Left renal cortex interstitium (tissue), 4 donors: ENCODE measurements around the gene RAD21L1. TPM values are rescaled to one million over a fixed set of nuclear protein-coding genes. Genes with fewer than 3 reads are reported as not detected.

Experiments
- DNase-seq, 4 donors: peaks; one replicate each; pipeline ENCODE4 v3.0.0-alpha.2; 2013; ENCODE audit warnings: low read depth in 4 of 4, low spot score in 2 of 4, missing footprints in 1 of 4
- polyA plus RNA-seq, 4 donors: library from polyadenylated mRNA; unstranded; fragments of 120-200 nt; gene quantifications; one replicate each; pipeline ENCODE4 v1.2.1, GENCODE V29; 2013; ENCODE audit not compliant: insufficient read length in 4 of 4

Gene RAD21L1
- polyA plus RNA-seq, 4 donors: not detected

DNA sequence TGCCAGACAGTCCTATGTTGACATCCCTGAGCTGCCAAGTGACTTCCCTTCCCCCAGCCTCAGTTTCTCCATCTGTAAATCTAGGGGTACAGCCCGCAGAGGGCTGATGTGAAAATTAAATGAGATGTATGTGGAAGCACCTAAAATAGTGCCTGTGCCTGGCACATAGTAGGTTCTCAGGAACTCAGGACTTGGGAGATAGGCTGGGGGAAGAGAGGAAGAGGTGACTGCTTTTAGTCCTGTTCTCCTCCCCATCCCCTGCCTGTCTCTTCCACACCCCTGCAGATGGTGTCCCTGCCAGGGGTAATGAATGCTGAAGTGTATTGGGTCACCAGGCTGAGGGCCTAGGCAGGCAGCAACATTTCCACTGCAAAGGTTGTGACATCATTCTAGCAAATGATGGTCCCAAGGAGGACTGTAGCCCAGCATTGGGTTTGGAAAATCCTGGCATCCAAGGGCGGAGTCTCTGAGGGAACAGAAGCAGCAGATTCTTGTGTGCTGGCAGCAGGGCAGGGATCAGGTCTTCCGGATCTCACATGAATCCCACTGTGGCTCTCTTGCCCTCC lies 42.0 kb downstream of the RAD21L1 start:
- no peak for DNase-seq

GRCh38 chr20:1269235-1269634 lies 43.4 kb downstream of the RAD21L1 start:
- DNase-seq: no peak

DNA sequence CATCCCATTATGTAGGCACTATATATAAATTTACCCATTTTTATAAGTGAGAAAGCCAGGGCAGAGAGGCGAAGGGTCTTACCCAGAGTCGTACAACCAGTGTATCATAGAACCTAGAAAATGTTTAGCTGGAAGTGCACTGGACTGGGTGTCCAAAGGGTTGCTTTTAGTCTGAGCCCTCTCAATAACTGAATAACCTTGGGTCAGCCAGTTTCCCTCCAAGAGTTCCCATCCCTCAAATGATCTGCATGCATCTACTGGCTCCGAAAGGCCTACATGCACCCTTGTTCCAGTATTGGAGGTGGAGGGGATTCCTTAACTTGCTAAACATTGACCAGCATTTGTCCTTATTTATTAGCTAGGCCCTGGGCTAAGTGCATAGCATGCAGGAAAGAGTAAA lies 44.0 kb downstream of the RAD21L1 start:
- no peak for DNase-seq

DNA sequence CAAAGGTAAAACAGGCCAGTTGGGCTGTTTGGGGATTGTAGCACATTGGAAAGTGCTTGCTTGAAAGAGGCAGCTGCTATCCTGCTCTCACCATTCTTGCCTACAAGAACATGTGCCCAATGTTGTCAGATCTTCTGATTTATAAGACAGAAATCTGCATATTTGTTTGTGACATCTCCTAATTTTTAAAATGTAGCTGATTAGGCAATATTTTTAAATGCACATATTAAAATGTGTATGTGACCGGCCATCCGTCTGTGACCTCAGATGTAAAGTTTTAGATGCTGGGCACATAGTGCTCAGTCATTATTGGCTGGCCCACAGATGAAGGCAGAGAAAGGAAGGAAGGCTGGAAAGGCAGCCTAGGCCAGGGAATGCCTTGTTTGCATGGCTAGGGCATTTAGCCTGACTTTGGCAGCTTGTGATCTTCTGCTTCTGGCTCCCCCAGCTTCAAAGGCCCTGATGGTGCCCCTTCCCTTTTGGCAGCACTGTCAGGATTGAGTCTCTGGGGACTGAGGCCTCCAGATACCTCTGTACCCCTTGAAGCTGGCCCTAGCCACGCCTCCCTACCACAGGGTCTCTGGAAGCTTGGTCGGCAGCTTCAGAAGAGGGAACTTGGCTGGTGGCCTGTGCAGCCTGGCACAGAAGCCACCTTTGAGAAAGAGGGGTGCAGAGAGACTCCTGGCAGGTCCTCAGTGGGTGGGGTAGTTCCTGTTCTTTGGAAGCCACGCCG lies 46.7 kb downstream of the RAD21L1 start:
- DNase-seq: no peak

GRCh38 chr20:1273366-1273765 lies 47.5 kb downstream of the RAD21L1 start:
- no peak for DNase-seq

GRCh38 chr20:1274485-1275311 lies 48.9 kb downstream of the RAD21L1 start:
- DNase-seq: no peak

DNA sequence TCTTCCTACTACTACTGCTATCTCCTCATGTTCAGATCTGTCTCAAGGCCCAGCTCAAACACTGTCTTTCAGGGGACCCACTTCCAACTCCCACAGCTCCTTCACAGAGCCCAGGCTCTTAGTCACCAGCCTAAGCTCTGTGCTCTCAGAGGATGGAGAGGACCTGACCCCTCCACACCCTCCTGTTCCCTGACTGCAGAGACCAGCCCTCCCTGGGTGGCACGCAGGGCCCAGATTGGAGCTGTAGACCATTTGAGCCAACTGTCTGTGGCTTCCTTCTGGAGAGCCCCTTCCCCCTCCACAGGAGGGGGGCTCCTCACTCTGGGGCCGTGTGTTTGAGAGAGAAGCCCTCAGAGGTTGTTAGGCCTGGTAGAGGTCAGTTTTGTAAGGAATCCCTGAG lies 50.1 kb downstream of the RAD21L1 start:
- DNase-seq: no peak

GRCh38 chr20:1277529-1278322 lies 51.9 kb downstream of the RAD21L1 start:
- DNase-seq: no peak

- no peak for DNase-seq
Observed at GRCh38 chr20:1278993-1279392, 53.1 kb downstream of the RAD21L1 start.

DNA sequence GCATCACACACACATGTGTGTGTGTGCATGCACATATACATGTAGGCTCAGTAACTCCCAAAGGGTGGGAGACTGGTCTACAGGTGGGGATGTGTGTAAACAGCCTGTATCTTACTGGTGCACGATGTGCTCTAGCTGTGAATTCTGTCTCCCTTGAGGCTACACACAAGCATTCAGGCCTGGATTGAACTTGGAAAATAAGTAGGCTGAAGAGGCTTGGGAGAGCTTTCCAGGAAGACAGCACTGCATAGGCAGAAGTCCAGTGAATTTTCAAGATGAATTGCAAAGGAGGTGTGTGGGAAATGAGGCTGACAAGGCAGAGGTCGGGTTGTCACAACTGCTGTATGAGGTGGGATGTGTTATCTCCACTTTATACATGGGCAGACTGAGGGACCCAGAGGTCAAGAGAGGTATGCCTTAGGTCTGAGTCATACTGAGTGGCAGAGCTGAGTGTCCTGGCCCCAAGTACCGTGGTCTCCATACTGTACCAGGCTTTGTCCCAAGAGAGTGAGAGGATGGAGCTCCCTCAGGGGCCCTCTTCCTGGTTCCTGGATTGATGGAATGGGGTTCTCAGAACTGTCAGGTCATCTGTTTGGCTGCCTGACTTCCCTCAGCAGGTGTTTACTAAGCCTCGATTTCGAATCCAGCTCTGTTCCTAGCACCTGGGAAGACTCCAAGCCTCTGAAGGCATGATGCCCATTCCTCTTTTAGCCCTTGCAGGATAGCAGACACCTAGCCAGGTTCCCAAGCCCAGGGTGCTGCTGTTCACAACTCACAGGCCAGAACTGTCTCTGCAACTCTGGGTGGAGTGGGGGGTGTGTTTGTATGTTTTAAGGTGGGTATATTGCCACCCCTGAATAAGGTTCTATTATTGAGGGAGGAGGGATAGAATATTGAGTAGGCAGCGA lies 54.6 kb downstream of the RAD21L1 start:
- DNase-seq: no peak

GRCh38 chr20:1281279-1282057 lies 55.6 kb downstream of the RAD21L1 start:
- DNase-seq: no peak

GRCh38 chr20:1282966-1283365 lies 57.1 kb downstream of the RAD21L1 start:
- DNase-seq: no peak

DNA sequence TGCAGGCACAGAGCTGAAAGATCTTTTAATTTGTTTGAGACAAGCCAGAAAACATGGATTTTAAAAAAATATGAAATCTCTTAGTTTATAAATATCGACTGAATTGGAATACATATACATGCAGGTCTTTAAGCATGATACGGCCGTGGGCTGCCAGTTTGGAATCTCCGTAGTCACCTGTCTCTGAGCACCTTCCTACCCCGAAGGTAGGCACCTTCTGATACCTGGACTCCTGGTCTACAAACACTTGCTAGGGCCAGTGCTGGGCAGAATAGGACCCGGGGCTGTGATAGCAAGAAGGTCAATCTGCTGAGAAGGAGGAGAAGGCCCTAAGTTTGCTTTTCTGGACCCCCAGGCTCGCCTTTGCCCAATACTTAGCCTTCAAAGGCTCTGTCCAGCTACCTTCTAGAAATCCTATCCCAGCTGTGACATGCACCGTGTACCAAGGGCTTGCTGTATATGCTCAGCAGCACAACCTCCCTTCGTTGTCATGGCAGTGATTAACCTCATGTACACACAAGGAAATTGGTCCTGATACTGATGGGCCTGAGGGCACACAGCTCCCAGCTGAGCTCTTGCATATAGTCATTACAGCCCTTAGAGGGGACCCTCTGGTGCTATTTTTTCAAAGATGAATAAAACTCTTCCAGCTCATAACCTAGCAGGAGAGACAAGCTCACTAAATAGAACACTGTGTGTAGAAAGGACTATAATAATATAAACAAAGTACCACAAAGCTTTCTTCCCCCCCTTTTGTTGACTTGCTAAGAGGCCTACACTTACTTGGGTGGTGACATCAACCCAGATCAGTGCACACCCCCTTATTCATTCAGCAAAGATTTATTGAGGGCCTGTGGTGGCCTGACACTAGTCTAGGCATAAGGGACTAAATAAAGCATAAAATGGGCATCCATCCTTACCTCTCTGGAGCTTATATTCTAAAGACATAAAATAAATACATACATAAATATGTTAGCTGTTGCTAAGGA lies 58.0 kb downstream of the RAD21L1 start:
- no peak for DNase-seq

DNA sequence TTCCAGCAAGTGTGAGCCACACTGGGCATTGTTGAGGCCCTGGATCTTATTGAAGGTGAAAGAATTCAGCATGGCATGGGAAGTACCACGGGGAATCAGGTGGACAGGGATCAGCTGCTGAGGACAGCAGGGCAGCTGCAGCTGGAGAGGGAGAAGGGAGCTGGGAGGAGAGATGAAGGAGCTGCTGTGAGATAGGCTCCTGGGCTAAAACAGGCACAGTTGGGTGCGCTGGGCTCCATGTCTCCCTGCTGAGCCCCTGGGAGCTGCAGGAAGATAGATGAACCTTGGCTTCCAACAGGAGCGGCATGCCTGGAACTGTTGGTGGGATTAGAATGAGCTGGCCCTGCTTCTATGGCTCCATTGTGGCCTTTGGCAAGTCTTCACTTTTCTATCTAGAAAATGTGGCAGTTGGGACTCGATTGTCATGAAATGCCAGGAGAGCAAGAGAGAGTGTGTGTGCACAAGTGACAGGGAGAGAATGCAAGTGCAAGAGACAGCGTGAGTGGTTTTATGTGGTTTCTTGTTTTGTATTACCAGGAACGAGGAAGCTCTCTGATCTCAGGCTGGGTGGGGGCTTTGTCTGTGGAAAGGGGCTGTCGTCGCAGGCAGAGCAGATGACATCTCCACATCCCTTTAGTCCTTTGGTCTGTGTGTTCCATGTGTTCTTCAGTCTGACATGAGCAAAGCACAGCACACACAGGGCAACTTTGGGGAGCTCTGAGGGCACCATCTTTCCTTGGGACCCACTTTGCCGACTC lies 60.6 kb downstream of the RAD21L1 start:
- no peak for DNase-seq

DNA sequence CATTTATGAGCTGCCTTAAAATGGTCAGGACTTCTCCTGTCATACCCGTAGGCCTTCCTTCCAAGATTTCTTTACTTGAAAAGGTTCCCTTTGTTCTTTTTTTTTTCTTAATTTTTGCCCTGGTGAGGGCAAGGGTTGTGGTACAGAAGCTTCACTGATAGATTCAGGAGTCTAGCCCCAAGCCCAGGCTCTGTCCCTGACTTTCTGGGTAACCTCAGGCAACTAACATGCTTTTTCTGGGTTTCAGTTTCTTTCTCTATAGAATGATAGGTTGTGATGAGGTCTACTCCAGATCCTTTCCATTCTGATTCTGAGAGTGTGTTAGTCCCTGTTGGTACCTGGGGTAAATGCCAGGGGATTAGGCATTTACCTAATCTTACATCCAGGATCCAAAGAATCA lies 61.5 kb downstream of the RAD21L1 start:
- no peak for DNase-seq

DNA sequence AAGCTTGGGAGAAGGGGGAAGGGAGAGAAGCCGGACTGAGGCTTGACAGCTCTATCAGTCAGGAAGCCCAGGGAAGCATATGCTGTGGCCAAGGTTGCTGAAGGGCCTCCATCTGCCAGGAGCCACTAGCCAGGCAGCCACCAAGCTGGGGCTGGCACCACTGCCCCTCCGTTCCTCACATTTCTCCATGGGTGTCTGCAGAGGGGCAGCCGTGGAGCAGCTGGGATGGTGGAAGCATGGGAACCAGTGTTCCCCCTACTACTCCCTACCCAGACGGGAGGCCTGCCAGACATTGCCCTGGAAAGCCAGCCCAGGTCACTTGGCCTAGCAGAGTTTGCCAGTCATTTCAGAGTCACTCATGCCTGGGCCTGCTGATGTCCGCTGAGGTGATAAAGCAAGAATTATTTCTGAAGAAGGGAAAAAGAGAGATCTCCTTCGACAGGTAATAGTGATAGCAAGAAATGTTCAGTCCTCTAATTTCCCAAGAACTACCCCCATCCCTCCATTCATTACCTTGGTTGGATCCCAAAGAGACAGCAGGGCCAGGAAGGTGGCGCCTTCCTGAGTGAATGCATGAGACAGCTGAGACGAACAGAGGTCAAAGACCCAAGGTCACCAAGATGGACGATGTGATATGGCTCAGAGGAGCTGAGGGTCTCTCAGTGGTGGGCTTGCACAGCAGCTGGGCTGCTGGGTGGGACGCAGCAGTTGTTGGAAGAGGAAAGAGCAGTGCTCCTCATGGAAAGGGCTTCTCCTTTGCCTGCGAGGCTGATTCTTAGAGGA lies 62.1 kb downstream of the RAD21L1 start:
- DNase-seq: no peak
